H1 (cell line): ENCODE measurements around the gene RRAD. TPM values are rescaled to one million over a fixed set of nuclear protein-coding genes. Genes with fewer than 3 reads are reported as not detected.

Source experiments
- CHD1 ChIP-seq: IDR thresholded peaks from 2 replicates; pipeline ENCODE4 v1.6.1; 2012; ENCODE audit warnings: low read depth, low read length, improper control_type of control experiment
- CREB1 ChIP-seq: IDR thresholded peaks from 2 replicates; pipeline ENCODE4 v1.6.1; 2012; ENCODE audit warnings: inconsistent platforms
- FOSL1 ChIP-seq: IDR thresholded peaks from 2 replicates; pipeline ENCODE4 v1.6.1; 2011; ENCODE audit warnings: mild to moderate bottlenecking, low read depth, low read length, moderate library complexity; ENCODE audit not compliant: insufficient read depth
- HDAC2 ChIP-seq, 2 experiments: fragments of 300-600 bp in 1 of 2; sonication (generic) in 1 of 2; IDR thresholded peaks; 2 replicates each; pipeline ENCODE4 v1.6.1; 2011 to 2012; ENCODE audit warnings: low read depth in 2 of 2, low read length in 2 of 2, mild to moderate bottlenecking in 2 of 2, moderate library complexity in 2 of 2, borderline replicate concordance in 1 of 2, inconsistent platforms in 1 of 2
- NANOG ChIP-seq: IDR thresholded peaks from 2 replicates; pipeline ENCODE4 v1.6.1; 2011; ENCODE audit warnings: low read length, low read depth, mild to moderate bottlenecking, inconsistent platforms; ENCODE audit not compliant: insufficient read depth, poor library complexity, severe bottlenecking
- polyA plus RNA-seq, 7 experiments: library from polyadenylated mRNA; depleted of rRNA in 3 of 7; stranded (reverse) in 5 of 7; unstranded in 2 of 7; fragments of >200 nt in 5 of 7; fragments of 200-250 nt in 2 of 7; gene quantifications; 1 replicate in 5 of 7; 2 replicates in 1 of 7; 4 replicates in 1 of 7; pipeline versions ENCODE4 v1.2.1 to v1.2.3, GENCODE V29; 2011 to 2013; ENCODE audit warnings: missing spikeins in 2 of 7, mixed read lengths in 2 of 7
- total RNA-seq: library from RNA; stranded (reverse); fragmentation: NEBNext Ultra II Directional; extraction: Animal tissue kit (Norgen Biotek cat#: 25700); gene quantifications from 2 replicates; pipeline ENCODE4 v1.2.1, GENCODE V29; 2021
- TF ChIP-seq, protein P1 (sequence below): IDR thresholded peaks from 2 replicates; pipeline ENCODE4 v1.6.1; 2011; ENCODE audit warnings: low read depth, mild to moderate bottlenecking, low read length; ENCODE audit not compliant: insufficient read depth

Gene RRAD
- total and polyA plus RNA-seq, 2 of the 8 experiments (the other 6 are each of a cell fraction or from before 2014, with no cell fraction given): 0.17 TPM; not detected in 1

DNA sequence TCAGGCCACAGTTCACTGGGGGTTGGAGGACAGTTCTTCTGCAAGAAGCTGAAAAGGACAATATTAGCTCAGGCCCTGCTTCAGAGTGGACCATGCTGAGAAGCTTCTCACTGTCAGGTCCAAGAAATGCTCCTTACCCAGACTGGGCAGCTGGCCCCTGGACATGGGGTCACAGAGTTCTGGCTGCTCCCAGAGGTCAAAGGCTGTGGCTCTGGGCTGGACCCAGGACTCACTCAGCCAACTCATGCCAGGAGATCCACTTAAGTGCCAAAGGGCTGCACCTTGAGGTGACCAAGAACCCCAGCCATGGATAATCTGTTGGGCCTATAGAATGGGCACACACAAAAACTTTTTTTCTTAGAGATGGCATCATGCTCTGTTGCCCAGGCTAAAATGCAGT is 14.0 kb upstream of the RRAD start (continued):
- TF ChIP-seq, protein P1, sequence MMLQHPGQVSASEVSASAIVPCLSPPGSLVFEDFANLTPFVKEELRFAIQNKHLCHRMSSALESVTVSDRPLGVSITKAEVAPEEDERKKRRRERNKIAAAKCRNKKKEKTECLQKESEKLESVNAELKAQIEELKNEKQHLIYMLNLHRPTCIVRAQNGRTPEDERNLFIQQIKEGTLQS: no peak
- no peak for TF ChIP-seq CHD1
- no peak for TF ChIP-seq HDAC2 (IDR thresholded peaks at IDR 0.05; ENCODE audit: borderline replicate concordance in 1 of 2, low read depth in 2 of 2, low read length in 2 of 2)
- no peak for TF ChIP-seq FOSL1
- no peak for TF ChIP-seq CREB1
- TF ChIP-seq NANOG: no peak
